WERI-Rb-1 (cell line): ENCODE measurements around the gene SCN4A.

Experiments used
- DNase-seq: peaks from one replicate; pipeline ENCODE4 v3.0.0-alpha.2; 2020
- H3K27ac ChIP-seq: fragments of 250-450 bp; sonication (Bioruptor Pico); 2 replicates; pipeline ENCODE4 v1.5.1; 2020; ENCODE audit warnings: mild to moderate bottlenecking, moderate library complexity
- H3K27me3 ChIP-seq: fragments of 250-450 bp; sonication (Bioruptor Pico); 2 replicates; pipeline ENCODE4 v1.5.1; 2021; ENCODE audit warnings: mild to moderate bottlenecking, low read depth, moderate library complexity; ENCODE audit not compliant: insufficient read depth, severe bottlenecking
- H3K36me3 ChIP-seq: fragments of 250-450 bp; sonication (Bioruptor Pico); 2 replicates; pipeline ENCODE4 v1.5.1; 2020; ENCODE audit warnings: mild to moderate bottlenecking, moderate library complexity
- H3K4me3 ChIP-seq: 2 replicates; pipeline ENCODE4 v1.5.1; 2011; ENCODE audit warnings: low read depth, mild to moderate bottlenecking, control low read depth, low read length
- H3K9me3 ChIP-seq: fragments of 250-450 bp; sonication (Bioruptor Pico); 2 replicates; pipeline ENCODE4 v1.5.1; 2021; ENCODE audit warnings: mild to moderate bottlenecking, moderate library complexity; ENCODE audit not compliant: severe bottlenecking
- CTCF ChIP-seq: IDR thresholded peaks from 2 replicates; pipeline ENCODE4 v1.5.1; 2011; ENCODE audit warnings: low read depth, mild to moderate bottlenecking, control low read depth, inconsistent platforms, low read length

Gene SCN4A

GRCh38 chr17:63998721-63999679 is 26.3 kb upstream of the SCN4A start:
- no peak for TF ChIP-seq CTCF

GRCh38 chr17:63998050-63998720 is 25.5 kb upstream of the SCN4A start, which contains the start of gene PRR29:
PRR29 (plus strand) TSS chr17:63998351; CDS start chr17:63998365, 14 bp downstream.
- H3K4me3 ChIP-seq: peak within 1 kb of the TSS; percentile 57
- H3K27ac ChIP-seq: no peak within 1 kb of the TSS
- no peaks in the 10 kb centered on the region for H3K9me3 ChIP-seq
- no peak for TF ChIP-seq CTCF
- peak; percentile 84 for DNase-seq
- H3K36me3 ChIP-seq: no peaks in the 10 kb centered on the region
- no peaks in the 10 kb centered on the region for H3K27me3 ChIP-seq

More at GRCh38 chr17:63998721-63999679, 26.3 kb upstream of the SCN4A start:
- H3K27me3 ChIP-seq: no peaks in the 10 kb centered on the region
- H3K27ac ChIP-seq: no peak overlapping the region
- DNase-seq: no peak
- H3K9me3 ChIP-seq: no peaks in the 10 kb centered on the region
- H3K4me3 ChIP-seq: peak overlapping the region; percentile 57
- no peaks in the 10 kb centered on the region for H3K36me3 ChIP-seq

- no peak for TF ChIP-seq CTCF
- DNase-seq: no peak
- Histone ChIP-seq H3K4me3 (peak overlapping the region; percentile 57), H3K36me3 (no peaks in the 10 kb centered on the region), H3K9me3 (no peaks in the 10 kb centered on the region), H3K27ac (no peak overlapping the region), H3K27me3 (no peaks in the 10 kb centered on the region)
These were observed 24.8 kb upstream of the SCN4A start for GRCh38 chr17:63997341-63998048.

- no peaks in the 10 kb centered on the region for H3K36me3 ChIP-seq
- no peak overlapping the region for H3K27ac ChIP-seq
- no peak for DNase-seq
- no peaks in the 10 kb centered on the region for H3K27me3 ChIP-seq
- H3K9me3 ChIP-seq: no peaks in the 10 kb centered on the region
- H3K4me3 ChIP-seq: no peak overlapping the region
- TF ChIP-seq CTCF: no peak
These were observed 23.9 kb upstream of the SCN4A start for GRCh38 chr17:63996430-63997182.

- Histone ChIP-seq H3K27ac (no peak overlapping the region), H3K4me3 (no peak overlapping the region), H3K36me3 (no peaks in the 10 kb centered on the region), H3K9me3 (no peaks in the 10 kb centered on the region), H3K27me3 (no peaks in the 10 kb centered on the region)
- no peak for TF ChIP-seq CTCF
- DNase-seq: no peak
These were observed 22.9 kb upstream of the SCN4A start for GRCh38 chr17:63995626-63996025.
